AML-193 (cell line): Measurements from ENCODE around the gene DYNC1I1.
"Not testable (repeated sequence)": the region's sequence is repeated elsewhere in the genome, so short reads cannot be mapped to it uniquely, and the experiment has no call there.

Experiments used
- DNase-seq, 2 experiments: peaks; one replicate each; lab custom pipeline; 2025; lab: John Stamatoyannopoulos, UW

Gene DYNC1I1

GRCh38 chr7:95910341-95910740 lies 138.0 kb downstream of the DYNC1I1 start:
- no peak for DNase-seq

GRCh38 chr7:95915731-95916130 lies 143.4 kb downstream of the DYNC1I1 start:
- DNase-seq, result no peak

- peak; percentile 62 to 68 for DNase-seq
These were observed 144.4 kb downstream of the DYNC1I1 start for GRCh38 chr7:95916573-95917297.

- no peak for DNase-seq
These were observed 145.3 kb downstream of the DYNC1I1 start for GRCh38 chr7:95917634-95918033.

GRCh38 chr7:95919556-95919955 lies 147.2 kb downstream of the DYNC1I1 start:
- no peak for DNase-seq

- no peak for DNase-seq
These were observed 149.2 kb downstream of the DYNC1I1 start for GRCh38 chr7:95921543-95921942.

GRCh38 chr7:95922191-95922590 lies 149.8 kb downstream of the DYNC1I1 start:
- DNase-seq, result no peak

GRCh38 chr7:95925236-95925635 lies 152.9 kb downstream of the DYNC1I1 start:
- DNase-seq, result no peak

- DNase-seq, result no peak
These were observed 153.6 kb downstream of the DYNC1I1 start for GRCh38 chr7:95925971-95926370.

- no peak for DNase-seq
These were observed 155.4 kb downstream of the DYNC1I1 start for GRCh38 chr7:95927756-95928155.

- no peak for DNase-seq
These were observed 157.4 kb downstream of the DYNC1I1 start for GRCh38 chr7:95929710-95930280.

- no peak for DNase-seq
These were observed 159.3 kb downstream of the DYNC1I1 start for GRCh38 chr7:95931460-95932232.

GRCh38 chr7:95933618-95934017 lies 161.3 kb downstream of the DYNC1I1 start:
- DNase-seq, result no peak

- DNase-seq, result not testable (repeated sequence)
These were observed 172.5 kb downstream of the DYNC1I1 start for GRCh38 chr7:95944867-95945266.

GRCh38 chr7:95950698-95951097 lies 178.3 kb downstream of the DYNC1I1 start:
- DNase-seq, result no peak

GRCh38 chr7:95951531-95951930 lies 179.2 kb downstream of the DYNC1I1 start:
- DNase-seq, result no peak

- no peak for DNase-seq
These were observed 179.8 kb downstream of the DYNC1I1 start for GRCh38 chr7:95951997-95952795.

- DNase-seq, result no peak
These were observed 180.5 kb downstream of the DYNC1I1 start for GRCh38 chr7:95952851-95953250.

- DNase-seq, result no peak
These were observed 183.4 kb downstream of the DYNC1I1 start for GRCh38 chr7:95955748-95956147.

- no peak for DNase-seq
These were observed 185.2 kb downstream of the DYNC1I1 start for GRCh38 chr7:95957510-95957909.

- DNase-seq, result no peak
These were observed 188.4 kb downstream of the DYNC1I1 start for GRCh38 chr7:95960706-95961244.

- no peak for DNase-seq
These were observed 191.2 kb downstream of the DYNC1I1 start for GRCh38 chr7:95963446-95963990.
